ENCODE results near the gene IGFBP4.

The IGFBP4 gene

GRCh38 chr17:40472733-40473452 lies 29.6 kb downstream of the IGFBP4 start:
- FAIRE-seq, result no peak

- no peak for FAIRE-seq
Observed at GRCh38 chr17:40473573-40474365, 30.5 kb downstream of the IGFBP4 start.

- FAIRE-seq, result no peak
Observed at GRCh38 chr17:40474419-40475002, 31.3 kb downstream of the IGFBP4 start.

GRCh38 chr17:40475234-40475908 lies 32.1 kb downstream of the IGFBP4 start:
- no peak for FAIRE-seq

- no peak for FAIRE-seq
Observed at GRCh38 chr17:40477796-40478195, 34.5 kb downstream of the IGFBP4 start.

GRCh38 chr17:40478486-40478885 lies 35.2 kb downstream of the IGFBP4 start:
- FAIRE-seq, result no peak

GRCh38 chr17:40479754-40480480 lies 36.7 kb downstream of the IGFBP4 start:
- no peak for FAIRE-seq

GRCh38 chr17:40480501-40481003 lies 37.3 kb downstream of the IGFBP4 start:
- no peak for FAIRE-seq

- no peak for FAIRE-seq
Observed at GRCh38 chr17:40481106-40481505, 37.9 kb downstream of the IGFBP4 start.

- no peak for FAIRE-seq
Observed at GRCh38 chr17:40482722-40483121, 39.5 kb downstream of the IGFBP4 start.

GRCh38 chr17:40483679-40484078 lies 40.4 kb downstream of the IGFBP4 start:
- no peak for FAIRE-seq

- FAIRE-seq, result no peak
Observed at GRCh38 chr17:40484285-40484972, 41.2 kb downstream of the IGFBP4 start.

GRCh38 chr17:40484973-40485530 lies 41.8 kb downstream of the IGFBP4 start:
- FAIRE-seq, result no peak

GRCh38 chr17:40485851-40486521 lies 42.7 kb downstream of the IGFBP4 start:
- FAIRE-seq, result no peak

GRCh38 chr17:40486522-40487370 lies 43.5 kb downstream of the IGFBP4 start:
- FAIRE-seq, result no peak

GRCh38 chr17:40487371-40488020 lies 44.2 kb downstream of the IGFBP4 start:
- no peak for FAIRE-seq

- no peak for FAIRE-seq
Observed at GRCh38 chr17:40490289-40490853, 47.1 kb downstream of the IGFBP4 start.

- FAIRE-seq, result no peak
Observed at GRCh38 chr17:40490982-40491381, 47.7 kb downstream of the IGFBP4 start.

GRCh38 chr17:40491486-40491885 lies 48.2 kb downstream of the IGFBP4 start:
- no peak for FAIRE-seq
